WERI-Rb-1 (cell line): Measurements from ENCODE around the gene TBRG1.
"Not testable (repeated sequence)": the region's sequence is repeated elsewhere in the genome, so short reads cannot be mapped to it uniquely, and the experiment has no call there.

Experiments used
- DNase-seq: peaks from one replicate; pipeline ENCODE4 v3.0.0-alpha.2; 2020
- H3K27ac ChIP-seq: fragments of 250-450 bp; sonication (Bioruptor Pico); 2 replicates; pipeline ENCODE4 v1.5.1; 2020; ENCODE audit warnings: mild to moderate bottlenecking, moderate library complexity
- H3K27me3 ChIP-seq: fragments of 250-450 bp; sonication (Bioruptor Pico); 2 replicates; pipeline ENCODE4 v1.5.1; 2021; ENCODE audit warnings: mild to moderate bottlenecking, low read depth, moderate library complexity; ENCODE audit not compliant: insufficient read depth, severe bottlenecking
- H3K36me3 ChIP-seq: fragments of 250-450 bp; sonication (Bioruptor Pico); 2 replicates; pipeline ENCODE4 v1.5.1; 2020; ENCODE audit warnings: mild to moderate bottlenecking, moderate library complexity
- H3K4me3 ChIP-seq: 2 replicates; pipeline ENCODE4 v1.5.1; 2011; ENCODE audit warnings: low read depth, mild to moderate bottlenecking, control low read depth, low read length
- H3K9me3 ChIP-seq: fragments of 250-450 bp; sonication (Bioruptor Pico); 2 replicates; pipeline ENCODE4 v1.5.1; 2021; ENCODE audit warnings: mild to moderate bottlenecking, moderate library complexity; ENCODE audit not compliant: severe bottlenecking
- TF ChIP-seq, protein P1 (sequence below): IDR thresholded peaks from 2 replicates; pipeline ENCODE4 v1.5.1; 2011; ENCODE audit warnings: low read depth, mild to moderate bottlenecking, control low read depth, inconsistent platforms, low read length

Gene TBRG1

DNA sequence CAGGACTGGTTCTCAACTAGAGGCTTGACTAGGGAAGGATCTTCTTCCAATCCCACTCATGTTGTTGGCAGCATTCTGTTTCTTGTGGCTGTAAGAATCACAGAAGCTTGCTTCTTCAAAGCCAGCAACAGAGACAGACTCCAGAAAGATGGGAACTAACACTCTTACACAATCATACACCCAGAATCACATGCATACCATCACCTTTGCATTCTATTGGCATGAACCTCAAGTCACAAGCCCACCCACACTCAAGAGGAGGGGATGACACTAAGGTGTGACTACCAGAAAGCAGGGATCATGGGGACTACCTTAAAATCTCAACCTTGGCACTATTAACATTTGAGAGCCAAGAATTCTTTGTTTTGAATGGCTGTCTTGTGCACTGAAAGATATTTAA, 25.0 kb upstream of the TBRG1 start:
- TF ChIP-seq, protein P1, sequence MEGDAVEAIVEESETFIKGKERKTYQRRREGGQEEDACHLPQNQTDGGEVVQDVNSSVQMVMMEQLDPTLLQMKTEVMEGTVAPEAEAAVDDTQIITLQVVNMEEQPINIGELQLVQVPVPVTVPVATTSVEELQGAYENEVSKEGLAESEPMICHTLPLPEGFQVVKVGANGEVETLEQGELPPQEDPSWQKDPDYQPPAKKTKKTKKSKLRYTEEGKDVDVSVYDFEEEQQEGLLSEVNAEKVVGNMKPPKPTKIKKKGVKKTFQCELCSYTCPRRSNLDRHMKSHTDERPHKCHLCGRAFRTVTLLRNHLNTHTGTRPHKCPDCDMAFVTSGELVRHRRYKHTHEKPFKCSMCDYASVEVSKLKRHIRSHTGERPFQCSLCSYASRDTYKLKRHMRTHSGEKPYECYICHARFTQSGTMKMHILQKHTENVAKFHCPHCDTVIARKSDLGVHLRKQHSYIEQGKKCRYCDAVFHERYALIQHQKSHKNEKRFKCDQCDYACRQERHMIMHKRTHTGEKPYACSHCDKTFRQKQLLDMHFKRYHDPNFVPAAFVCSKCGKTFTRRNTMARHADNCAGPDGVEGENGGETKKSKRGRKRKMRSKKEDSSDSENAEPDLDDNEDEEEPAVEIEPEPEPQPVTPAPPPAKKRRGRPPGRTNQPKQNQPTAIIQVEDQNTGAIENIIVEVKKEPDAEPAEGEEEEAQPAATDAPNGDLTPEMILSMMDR = no peak
- no peak overlapping the region for H3K27ac ChIP-seq
- no peaks in the 10 kb centered on the region for H3K9me3 ChIP-seq
- no peak for DNase-seq
- no peaks in the 10 kb centered on the region for H3K36me3 ChIP-seq
- H3K4me3 ChIP-seq = no peak overlapping the region
- H3K27me3 ChIP-seq = no peaks in the 10 kb centered on the region

DNA sequence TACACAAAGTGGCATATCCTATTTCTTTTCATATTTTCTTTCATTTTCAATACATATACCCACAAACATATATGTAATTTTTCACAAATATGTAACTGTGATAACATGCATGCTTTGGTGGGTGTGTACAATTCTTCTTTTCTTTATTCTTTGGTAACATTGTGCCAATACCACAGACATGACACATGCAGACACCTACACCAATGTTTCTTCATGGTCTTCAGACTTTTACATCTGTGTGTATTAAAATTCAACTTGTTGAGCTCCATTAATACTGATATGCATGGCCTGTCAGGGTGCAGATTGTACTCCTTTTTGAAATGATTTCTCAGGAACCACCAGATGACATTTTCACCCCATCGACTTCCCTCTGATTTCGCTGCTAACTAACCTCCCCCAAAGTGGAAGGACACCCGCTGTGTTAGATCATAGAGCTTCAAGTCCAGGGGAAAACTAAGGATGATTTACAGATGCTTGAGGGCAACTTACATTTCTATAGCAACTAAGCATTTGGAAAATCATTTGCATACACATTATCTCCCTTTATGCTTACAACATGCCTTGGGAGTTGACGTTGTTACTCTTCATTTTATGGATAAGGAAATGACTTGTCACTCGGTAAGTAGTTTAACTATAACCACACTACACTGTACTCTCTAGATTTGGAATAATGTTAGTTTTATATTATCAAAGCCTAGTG, 21.9 kb upstream of the TBRG1 start:
- TF ChIP-seq, protein P1 = no peak
- no peak overlapping the region for H3K4me3 ChIP-seq
- DNase-seq = no peak
- H3K36me3 ChIP-seq = no peaks in the 10 kb centered on the region
- H3K9me3 ChIP-seq = no peaks in the 10 kb centered on the region
- no peaks in the 10 kb centered on the region for H3K27me3 ChIP-seq
- H3K27ac ChIP-seq = no peak overlapping the region

DNA sequence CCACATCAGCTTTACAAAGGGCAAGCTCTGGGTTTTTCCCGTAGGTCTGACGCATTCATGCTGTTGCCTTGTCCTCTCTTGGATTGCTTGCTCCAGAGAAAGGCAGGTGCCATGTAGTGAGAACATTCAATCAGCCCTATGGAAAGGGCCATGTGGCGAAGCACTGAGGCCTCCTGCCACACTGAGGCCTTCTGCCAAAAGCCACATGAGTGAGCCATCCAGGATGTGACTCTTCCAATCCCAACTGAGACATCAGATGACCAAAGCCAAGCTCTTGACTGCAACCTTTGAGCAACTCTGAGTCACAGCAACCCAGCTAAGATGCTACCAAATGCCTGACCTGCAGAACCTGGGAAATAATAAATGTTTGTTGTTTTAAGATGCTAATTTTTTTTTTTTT, 20.5 kb upstream of the TBRG1 start:
- Histone ChIP-seq H3K4me3 (no peak overlapping the region), H3K27me3 (no peaks in the 10 kb centered on the region), H3K27ac (no peak overlapping the region), H3K9me3 (no peaks in the 10 kb centered on the region), H3K36me3 (no peaks in the 10 kb centered on the region)
- TF ChIP-seq, protein P1 = no peak
- DNase-seq = no peak

- H3K9me3 ChIP-seq, H3K27me3 ChIP-seq, H3K27ac ChIP-seq, H3K36me3 ChIP-seq, DNase-seq, H3K4me3 ChIP-seq: not testable (repeated sequence)
Measured at GRCh38 chr11:124602723-124603122, 19.9 kb upstream of the TBRG1 start.

GRCh38 chr11:124605719-124606118, 16.9 kb upstream of the TBRG1 start:
- no peak for DNase-seq
- no peaks in the 10 kb centered on the region for H3K36me3 ChIP-seq
- no peaks in the 10 kb centered on the region for H3K9me3 ChIP-seq
- no peak overlapping the region for H3K27ac ChIP-seq
- H3K27me3 ChIP-seq = no peaks in the 10 kb centered on the region
- no peak overlapping the region for H3K4me3 ChIP-seq
- TF ChIP-seq, protein P1 = no peak

DNA sequence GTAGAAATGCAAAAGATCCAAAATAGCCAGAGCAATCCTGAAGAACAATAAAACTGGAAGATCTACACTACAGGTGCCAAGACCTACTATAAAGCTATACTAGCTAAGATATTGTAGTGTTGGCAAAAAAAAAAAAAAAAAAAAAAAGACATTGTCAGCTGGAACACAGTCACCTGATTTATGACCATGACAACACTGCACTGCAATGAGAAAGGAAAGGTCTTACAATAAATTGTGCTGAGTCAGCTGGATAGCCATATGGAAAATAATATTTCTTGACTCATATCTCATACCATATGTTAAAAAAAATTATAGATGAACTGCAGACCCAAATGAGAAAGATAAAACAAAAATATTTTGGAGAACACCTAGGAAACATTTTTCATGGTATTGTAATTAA, 14.5 kb upstream of the TBRG1 start:
- Histone ChIP-seq H3K4me3 (no peak overlapping the region), H3K27me3 (no peaks in the 10 kb centered on the region), H3K36me3 (no peaks in the 10 kb centered on the region), H3K27ac (no peak overlapping the region), H3K9me3 (no peaks in the 10 kb centered on the region)
- TF ChIP-seq, protein P1 = no peak
- no peak for DNase-seq
